Measurements from ENCODE around the gene DPP7. TPM values are rescaled to one million over a fixed set of nuclear protein-coding genes. Genes with fewer than 3 reads are reported as not detected.

DPP7 gene
- polyA plus RNA-seq = 196 TPM
- long read RNA-seq, donor 1, transcript DPP7-201 (13 exons, 1,590 nt) = major isoform, 26 of 39 reads
- long read RNA-seq, donor 1, partial matches to known transcripts = 12 of 39 reads
- long read RNA-seq, donor 1, other reads (novel, unspliced or antisense) = 0 of 39 reads
- long read RNA-seq, donor 2, transcript DPP7-201 (13 exons, 1,590 nt) = major isoform, 39 of 80 reads
- long read RNA-seq, donor 2, partial matches to known transcripts = 26 of 80 reads
- long read RNA-seq, donor 2, other reads (novel, unspliced or antisense) = 11 of 80 reads
- long read RNA-seq, donor 3 = 0 reads
- long read RNA-seq, donor 4, partial matches to known transcripts = 0 of 4 reads
- long read RNA-seq, donor 4, other reads (novel, unspliced or antisense) = 0 of 4 reads
- long read RNA-seq, donor 5, transcript DPP7-201 (13 exons, 1,590 nt) = major isoform, 10 of 10 reads
- long read RNA-seq, donor 5, partial matches to known transcripts = 0 of 10 reads
- long read RNA-seq, donor 5, other reads (novel, unspliced or antisense) = 0 of 10 reads
- long read RNA-seq, donor 6, transcript DPP7-210 (5 exons, 958 nt) = minor isoform, 7 of 57 reads
- long read RNA-seq, donor 6, transcript DPP7-201 (13 exons, 1,590 nt) = major isoform, 25 of 57 reads
- long read RNA-seq, donor 6, partial matches to known transcripts = 22 of 57 reads
- long read RNA-seq, donor 6, other reads (novel, unspliced or antisense) = 0 of 57 reads
- long read RNA-seq, donor 7, partial matches to known transcripts = 0 of 7 reads
- long read RNA-seq, donor 7, other reads (novel, unspliced or antisense) = 0 of 7 reads
- long read RNA-seq, donor 8, transcript DPP7-201 (13 exons, 1,590 nt) = major isoform, 36 of 76 reads
- long read RNA-seq, donor 8, partial matches to known transcripts = 32 of 76 reads
- long read RNA-seq, donor 8, other reads (novel, unspliced or antisense) = 6 of 76 reads
- long read RNA-seq, donor 9, transcript DPP7-201 (13 exons, 1,590 nt) = major isoform, 33 of 67 reads
- long read RNA-seq, donor 9, transcript DPP7-210 (5 exons, 958 nt) = minor isoform, 5 of 67 reads
- long read RNA-seq, donor 9, partial matches to known transcripts = 20 of 67 reads
- long read RNA-seq, donor 9, other reads (novel, unspliced or antisense) = 7 of 67 reads
- long read RNA-seq, donor 10, transcript DPP7-201 (13 exons, 1,590 nt) = major isoform, 58 of 73 reads
- long read RNA-seq, donor 10, partial matches to known transcripts = 0 of 73 reads
- long read RNA-seq, donor 10, other reads (novel, unspliced or antisense) = 14 of 73 reads
- long read RNA-seq, donor 11, transcript DPP7-201 (13 exons, 1,590 nt) = major isoform, 26 of 41 reads
- long read RNA-seq, donor 11, partial matches to known transcripts = 5 of 41 reads
- long read RNA-seq, donor 11, other reads (novel, unspliced or antisense) = 6 of 41 reads

DNA sequence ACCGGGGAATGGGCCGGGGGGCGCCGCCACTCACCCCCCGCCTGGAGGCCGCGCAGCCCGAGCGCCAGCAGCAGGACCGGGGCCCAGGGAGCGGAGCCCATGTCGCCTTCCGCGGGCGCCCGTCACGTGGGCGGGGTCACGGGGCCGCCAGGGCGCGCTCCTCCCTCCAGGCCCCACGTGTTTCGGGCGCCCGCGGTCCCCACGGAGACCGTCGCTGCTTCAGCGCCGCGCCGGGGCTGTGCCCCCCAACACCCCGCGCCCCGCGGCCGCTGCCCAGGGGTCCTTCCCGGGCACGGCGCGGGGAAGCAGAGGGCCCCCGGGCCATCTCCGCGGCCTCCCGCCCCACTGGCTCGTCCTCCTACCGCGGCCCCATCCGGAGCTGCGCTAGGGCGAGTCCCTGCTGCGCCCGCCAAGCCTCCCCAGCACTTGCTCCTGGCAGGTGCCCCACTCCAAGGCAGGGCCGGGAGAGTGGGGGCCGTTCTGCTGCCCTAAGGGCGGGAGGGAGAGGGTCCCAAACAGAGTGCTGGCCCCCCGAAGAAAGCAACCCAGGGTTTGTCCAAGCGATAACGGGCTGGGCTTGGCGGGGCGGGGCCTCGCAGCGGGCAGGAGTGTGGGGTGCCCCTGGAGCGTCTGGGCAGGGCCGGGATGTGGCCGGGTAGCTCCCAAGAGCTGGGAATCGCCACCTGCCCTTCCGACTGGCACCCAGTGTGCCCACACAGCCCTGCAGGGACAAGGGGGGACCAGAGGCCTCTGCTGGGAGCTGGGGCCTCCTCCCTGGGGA lies at the start of gene DPP7:
Gene DPP7, minus strand, starts transcription at position 121 of the 781 bp plus-strand sequence. Its CDS starts 20 bp downstream, at position 101.
- peaks cover 20% of the 10 kb centered on the region for H3K4me1 ChIP-seq (ENCODE audit: control insufficient read depth, insufficient read depth, low read length)
- H3K4me3 ChIP-seq (ENCODE audit: low read length) = peak within 1 kb of the TSS; percentile 38
- WGBS (ENCODE audit: insufficient coverage, low lambda C conversion rate) = no CpG with 5 or more reads among the region's 70 CpGs

GRCh38 chr9:137163805-137164204 lies 49.3 kb upstream of the DPP7 start:
- H3K36me3 ChIP-seq (ENCODE audit: control insufficient read depth, insufficient read depth, low read length) = no peaks in the 10 kb centered on the region
- H3K4me3 ChIP-seq (ENCODE audit: low read length) = no peak overlapping the region
- DNase-seq = no peak
- no CpG with 5 or more reads among the region's 22 CpGs for WGBS (ENCODE audit: insufficient coverage, low lambda C conversion rate)
- peaks cover 15% of the 10 kb centered on the region for H3K9me3 ChIP-seq (ENCODE audit: control insufficient read depth, low read depth, low read length)
- peaks cover 95% of the 10 kb centered on the region for H3K27me3 ChIP-seq (ENCODE audit: control insufficient read depth, insufficient read depth, low read length)
- peaks cover 11% of the 10 kb centered on the region for H3K4me1 ChIP-seq (ENCODE audit: control insufficient read depth, insufficient read depth, low read length)
- H3K27ac ChIP-seq (ENCODE audit: low read length) = no peak overlapping the region

More for the DNA sequence above, at the start of gene DPP7:
- H3K27me3 ChIP-seq (ENCODE audit: control insufficient read depth, insufficient read depth, low read length) = peaks cover 28% of the 10 kb centered on the region
- H3K36me3 ChIP-seq (ENCODE audit: control insufficient read depth, insufficient read depth, low read length) = peaks cover 9% of the 10 kb centered on the region
- H3K27ac ChIP-seq (ENCODE audit: low read length) = no peak within 1 kb of the TSS
- DNase-seq = peak; percentile 43 to 81
- peaks cover 11% of the 10 kb centered on the region for H3K9me3 ChIP-seq (ENCODE audit: control insufficient read depth, low read depth, low read length)

- Histone ChIP-seq H3K27ac (ENCODE audit: low read length) (no peak overlapping the region), H3K36me3 (ENCODE audit: control insufficient read depth, insufficient read depth, low read length) (no peaks in the 10 kb centered on the region), H3K4me3 (ENCODE audit: low read length) (no peak overlapping the region), H3K4me1 (ENCODE audit: control insufficient read depth, insufficient read depth, low read length) (peaks cover 11% of the 10 kb centered on the region), H3K27me3 (ENCODE audit: control insufficient read depth, insufficient read depth, low read length) (peaks cover 96% of the 10 kb centered on the region), H3K9me3 (ENCODE audit: control insufficient read depth, low read depth, low read length) (peaks cover 15% of the 10 kb centered on the region)
- no CpG with 5 or more reads among the region's 26 CpGs for WGBS (ENCODE audit: insufficient coverage, low lambda C conversion rate)
- no peak for DNase-seq
Measured at GRCh38 chr9:137163365-137163715, 48.8 kb upstream of the DPP7 start.

DNA sequence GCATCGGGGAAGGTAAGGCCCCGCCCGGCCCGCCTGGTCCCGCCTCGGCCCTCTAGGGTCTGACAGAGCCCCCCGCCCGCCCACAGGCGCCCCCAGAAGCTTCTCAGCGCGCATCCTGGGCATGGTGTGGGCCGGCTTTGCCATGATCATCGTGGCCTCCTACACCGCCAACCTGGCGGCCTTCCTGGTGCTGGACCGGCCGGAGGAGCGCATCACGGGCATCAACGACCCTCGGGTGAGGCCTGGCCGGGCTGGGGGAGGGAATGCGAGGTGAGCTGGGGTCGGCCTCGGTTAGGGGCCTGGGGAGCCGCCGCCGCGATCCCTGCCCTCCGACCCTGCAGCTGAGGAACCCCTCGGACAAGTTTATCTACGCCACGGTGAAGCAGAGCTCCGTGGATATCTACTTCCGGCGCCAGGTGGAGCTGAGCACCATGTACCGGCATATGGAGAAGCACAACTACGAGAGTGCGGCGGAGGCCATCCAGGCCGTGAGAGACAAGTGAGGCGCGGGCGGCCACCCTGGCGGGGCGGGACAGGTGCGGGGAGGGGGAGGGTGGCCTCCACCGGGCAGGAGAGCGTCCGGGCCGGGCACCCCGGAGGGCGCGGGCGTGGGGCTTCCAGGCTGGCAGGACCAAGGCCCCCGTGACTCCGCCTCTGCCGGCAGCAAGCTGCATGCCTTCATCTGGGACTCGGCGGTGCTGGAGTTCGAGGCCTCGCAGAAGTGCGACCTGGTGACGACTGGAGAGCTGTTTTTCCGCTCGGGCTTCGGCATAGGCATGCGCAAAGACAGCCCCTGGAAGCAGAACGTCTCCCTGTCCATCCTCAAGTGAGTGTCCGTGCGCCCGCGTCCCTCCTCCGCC lies 48.2 kb upstream of the DPP7 start:
- no CpG with 5 or more reads among the region's 74 CpGs for WGBS (ENCODE audit: insufficient coverage, low lambda C conversion rate)
- H3K27ac ChIP-seq (ENCODE audit: low read length) = no peak overlapping the region
- H3K27me3 ChIP-seq (ENCODE audit: control insufficient read depth, insufficient read depth, low read length) = peaks cover 96% of the 10 kb centered on the region
- H3K9me3 ChIP-seq (ENCODE audit: control insufficient read depth, low read depth, low read length) = peaks cover 15% of the 10 kb centered on the region
- no peaks in the 10 kb centered on the region for H3K36me3 ChIP-seq (ENCODE audit: control insufficient read depth, insufficient read depth, low read length)
- peaks cover 7% of the 10 kb centered on the region for H3K4me1 ChIP-seq (ENCODE audit: control insufficient read depth, insufficient read depth, low read length)
- H3K4me3 ChIP-seq (ENCODE audit: low read length) = no peak overlapping the region
- DNase-seq = peak in 1 of 2 donors; percentile 50

- H3K4me3 ChIP-seq (ENCODE audit: low read length) = no peak overlapping the region
- no CpG with 5 or more reads among the region's 71 CpGs for WGBS (ENCODE audit: insufficient coverage, low lambda C conversion rate)
Measured at GRCh38 chr9:137161558-137162486, 47.3 kb upstream of the DPP7 start.

GRCh38 chr9:137160716-137161557 lies 46.4 kb upstream of the DPP7 start:
- no peak for DNase-seq
- Histone ChIP-seq H3K4me3 (ENCODE audit: low read length) (no peak overlapping the region), H3K9me3 (ENCODE audit: control insufficient read depth, low read depth, low read length) (peaks cover 25% of the 10 kb centered on the region), H3K36me3 (ENCODE audit: control insufficient read depth, insufficient read depth, low read length) (no peaks in the 10 kb centered on the region), H3K4me1 (ENCODE audit: control insufficient read depth, insufficient read depth, low read length) (peaks cover 7% of the 10 kb centered on the region), H3K27me3 (ENCODE audit: control insufficient read depth, insufficient read depth, low read length) (peaks cover 96% of the 10 kb centered on the region), H3K27ac (ENCODE audit: low read length) (no peak overlapping the region)
- WGBS (ENCODE audit: insufficient coverage, low lambda C conversion rate) = no CpG with 5 or more reads among the region's 56 CpGs

More at GRCh38 chr9:137161558-137162486, 47.3 kb upstream of the DPP7 start:
- H3K27me3 ChIP-seq (ENCODE audit: control insufficient read depth, insufficient read depth, low read length) = peaks cover 96% of the 10 kb centered on the region
- H3K9me3 ChIP-seq (ENCODE audit: control insufficient read depth, low read depth, low read length) = peaks cover 18% of the 10 kb centered on the region
- no peaks in the 10 kb centered on the region for H3K36me3 ChIP-seq (ENCODE audit: control insufficient read depth, insufficient read depth, low read length)
- peaks cover 7% of the 10 kb centered on the region for H3K4me1 ChIP-seq (ENCODE audit: control insufficient read depth, insufficient read depth, low read length)
- no peak overlapping the region for H3K27ac ChIP-seq (ENCODE audit: low read length)
- no peak for DNase-seq

DNA sequence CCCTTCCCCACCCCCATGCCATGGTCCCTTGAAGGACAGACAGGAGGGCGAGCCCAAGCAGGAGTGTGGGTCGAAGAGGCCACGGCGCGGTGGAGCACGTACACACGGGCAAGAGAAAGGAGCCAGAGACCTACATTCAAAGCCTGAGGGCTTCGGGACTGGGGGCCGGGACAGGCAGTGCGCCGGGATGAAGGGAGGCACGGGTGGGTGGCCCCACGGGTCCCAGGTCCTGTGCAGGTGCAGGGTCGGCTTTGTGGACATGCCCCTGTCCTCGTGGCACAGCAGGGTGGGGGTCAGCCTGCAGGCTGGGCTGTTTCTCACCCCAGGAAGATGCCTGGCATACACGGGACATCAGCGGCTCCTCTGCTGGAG lies 45.5 kb upstream of the DPP7 start:
- H3K36me3 ChIP-seq (ENCODE audit: control insufficient read depth, insufficient read depth, low read length) = no peaks in the 10 kb centered on the region
- peaks cover 21% of the 10 kb centered on the region for H3K9me3 ChIP-seq (ENCODE audit: control insufficient read depth, low read depth, low read length)
- H3K27ac ChIP-seq (ENCODE audit: low read length) = no peak overlapping the region
- H3K4me3 ChIP-seq (ENCODE audit: low read length) = no peak overlapping the region
- DNase-seq = no peak
- H3K27me3 ChIP-seq (ENCODE audit: control insufficient read depth, insufficient read depth, low read length) = peaks cover 96% of the 10 kb centered on the region
- H3K4me1 ChIP-seq (ENCODE audit: control insufficient read depth, insufficient read depth, low read length) = peaks cover 7% of the 10 kb centered on the region
- no CpG with 5 or more reads among the region's 17 CpGs for WGBS (ENCODE audit: insufficient coverage, low lambda C conversion rate)
